Stimulated activated CD4-positive, alpha-beta T cell treated with anti-CD3 and anti-CD28 coated beads, Interleukin-12 subunit alpha, Interleukin-12 subunit beta, amount 100 ng/mL, for 4 hours (primary cell): ENCODE data around the gene TST.

Experiments
- DNase-seq: peaks from one replicate; pipeline ENCODE4 v3.0.0-alpha.2; 2020

TST gene

DNA sequence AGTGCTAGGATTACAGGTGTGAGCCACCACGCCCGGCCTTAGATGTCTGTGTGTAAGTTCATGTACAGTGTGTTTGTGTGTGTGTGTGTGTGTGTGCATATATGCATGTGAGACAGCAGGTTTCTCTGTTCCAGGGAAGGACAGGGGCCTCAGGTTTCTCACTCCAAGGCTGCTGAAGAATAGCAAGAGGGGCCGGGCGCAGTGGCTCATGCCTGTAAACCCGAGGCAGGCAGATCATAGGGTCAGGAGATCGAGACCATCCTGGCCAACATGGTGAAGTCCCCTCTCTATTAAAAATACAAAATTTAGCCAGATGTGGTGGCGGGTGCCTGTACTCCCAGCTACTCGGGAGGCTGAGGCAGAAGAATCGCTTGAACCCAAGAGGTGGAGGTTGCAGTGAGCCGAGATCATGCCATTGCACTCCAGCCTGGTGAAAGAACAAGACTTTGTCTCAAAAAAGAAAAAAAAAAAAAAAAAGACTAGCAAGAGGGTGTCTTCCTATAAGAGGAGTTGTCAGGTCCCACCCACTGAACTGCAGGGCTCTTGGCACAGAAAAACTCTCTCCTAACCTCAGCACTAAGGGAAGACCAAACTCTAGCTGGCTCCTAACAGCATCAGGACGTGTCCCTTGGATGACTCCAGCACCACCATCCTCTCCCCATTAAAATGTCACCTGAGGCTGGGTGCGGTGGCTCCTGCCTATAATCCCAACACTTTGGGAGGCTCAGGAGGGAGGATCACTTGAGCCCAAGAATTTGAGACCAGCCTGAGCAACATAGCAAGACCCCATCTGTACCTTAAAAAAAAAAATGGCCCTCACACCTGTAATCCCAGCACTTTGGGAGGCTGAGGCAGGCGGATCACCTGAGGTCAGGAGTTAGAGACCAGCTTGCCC is 40.0 kb downstream of the TST start:
- no peak for DNase-seq

GRCh38 chr22:36977947-36978660 is 41.1 kb downstream of the TST start:
- DNase-seq = peak; percentile 87

DNA sequence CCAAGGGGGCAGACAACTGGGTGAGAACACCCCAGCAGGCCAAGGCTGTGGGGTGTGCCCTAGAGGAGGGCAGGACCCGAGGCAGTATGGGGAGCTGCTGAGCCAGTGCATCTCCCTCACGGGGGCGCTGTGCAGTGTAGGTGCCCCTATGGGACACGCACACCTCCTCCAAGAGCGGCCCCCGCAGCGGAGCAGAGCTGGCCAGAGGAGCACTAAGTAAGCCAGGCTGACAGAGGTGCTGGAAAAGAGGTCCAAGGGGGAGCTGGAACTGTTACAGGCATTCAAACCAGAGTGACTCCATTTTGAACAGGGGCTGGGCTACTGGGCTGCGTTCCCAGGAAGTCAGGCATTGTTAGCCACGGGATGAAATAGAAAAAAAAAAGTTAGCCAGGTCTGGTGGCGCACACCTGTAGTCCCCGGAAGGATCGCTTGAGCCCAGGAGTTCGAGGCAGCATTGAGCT is 41.8 kb downstream of the TST start:
- DNase-seq = peak; percentile 76

GRCh38 chr22:36976606-36977005 is 42.6 kb downstream of the TST start:
- no peak for DNase-seq

- DNase-seq = no peak
Measured at GRCh38 chr22:36971341-36972125, 47.7 kb downstream of the TST start.

DNA sequence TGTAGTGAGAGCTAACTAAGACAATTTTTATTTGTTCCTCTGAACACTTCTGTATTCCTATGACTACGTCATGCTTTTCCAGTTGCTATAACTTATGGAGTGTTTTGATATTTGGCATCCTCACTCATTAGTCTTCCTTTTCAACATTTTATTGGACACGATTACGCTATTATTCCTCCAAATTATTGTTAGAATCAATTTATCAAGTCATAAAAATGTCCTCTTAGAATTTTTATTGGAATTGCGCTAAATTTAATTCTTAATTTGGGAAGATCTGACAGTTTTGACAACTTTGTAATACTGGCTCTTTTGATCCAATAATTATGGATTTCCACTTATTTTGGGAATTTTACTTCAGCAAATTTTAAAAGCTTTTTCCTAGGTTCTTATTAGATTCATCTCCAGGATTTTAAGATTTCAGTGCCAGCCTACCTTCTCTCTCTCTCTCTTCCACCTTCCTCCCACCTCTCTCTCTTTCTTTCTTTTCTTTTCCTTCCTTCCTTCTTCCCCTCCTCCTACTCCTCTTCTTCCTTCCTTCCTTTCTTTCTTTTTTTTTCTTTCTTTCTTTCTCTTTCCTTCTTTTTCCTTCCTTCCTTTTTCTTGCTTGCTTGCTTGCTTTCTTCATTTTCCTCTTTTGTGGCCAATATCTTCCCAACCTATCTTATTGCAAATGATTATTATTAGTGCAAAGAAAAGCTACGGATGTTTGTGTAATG is 50.8 kb downstream of the TST start:
- no peak for DNase-seq

DNA sequence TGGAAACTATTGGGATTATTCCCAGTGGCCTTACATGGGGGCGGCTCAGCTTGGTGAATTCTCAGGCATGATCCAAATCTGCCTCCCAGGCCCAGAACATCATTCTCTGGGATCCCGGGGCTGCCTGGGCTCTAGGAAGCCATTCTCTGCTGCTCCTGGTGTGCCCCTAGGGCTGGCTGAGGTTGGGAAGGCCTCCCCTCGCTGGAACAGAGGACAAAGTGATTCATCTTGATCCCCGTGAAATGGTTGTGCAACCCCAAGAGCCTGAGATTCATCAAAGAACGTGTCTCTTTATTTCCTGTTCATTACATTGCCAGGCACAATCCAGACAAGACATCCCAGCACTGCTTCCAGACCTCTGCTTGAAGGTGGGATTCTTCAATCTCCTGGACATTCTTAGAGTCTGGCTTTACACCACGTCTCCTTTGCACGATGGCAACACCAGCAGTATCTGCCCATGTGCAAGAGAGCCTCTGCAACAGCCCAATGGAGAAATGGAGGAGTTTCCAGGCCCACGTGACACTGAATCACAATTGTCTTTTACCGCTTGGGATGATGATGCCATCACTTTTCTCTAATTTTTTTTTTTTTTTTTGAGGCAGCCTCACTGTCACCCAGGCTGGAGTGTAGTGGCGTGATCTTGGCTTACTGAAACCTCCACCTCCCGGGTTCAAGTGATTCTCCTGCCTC is 52.3 kb downstream of the TST start:
- no peak for DNase-seq

DNA sequence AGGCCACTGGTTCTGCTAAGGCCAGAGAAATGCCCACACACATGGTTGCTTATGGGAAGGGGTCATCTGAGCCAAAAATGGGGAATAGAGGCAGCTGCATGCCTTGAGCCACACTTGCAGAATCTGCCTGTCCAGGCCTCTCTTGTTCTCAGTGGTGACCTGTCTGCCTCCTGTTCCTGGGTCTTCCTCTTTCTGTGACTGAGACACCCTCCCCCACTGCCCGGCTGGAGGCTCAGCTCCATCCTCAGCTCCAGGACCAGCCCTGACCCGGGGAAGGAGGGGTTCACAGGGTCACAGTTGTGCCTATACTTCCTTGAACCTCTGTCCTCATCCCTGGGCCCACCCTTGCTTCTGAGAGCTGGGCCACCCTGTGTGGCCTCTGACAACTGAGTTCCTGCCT is 53.6 kb downstream of the TST start:
- no peak for DNase-seq

GRCh38 chr22:36964106-36964505 is 55.1 kb downstream of the TST start:
- no peak for DNase-seq

DNA sequence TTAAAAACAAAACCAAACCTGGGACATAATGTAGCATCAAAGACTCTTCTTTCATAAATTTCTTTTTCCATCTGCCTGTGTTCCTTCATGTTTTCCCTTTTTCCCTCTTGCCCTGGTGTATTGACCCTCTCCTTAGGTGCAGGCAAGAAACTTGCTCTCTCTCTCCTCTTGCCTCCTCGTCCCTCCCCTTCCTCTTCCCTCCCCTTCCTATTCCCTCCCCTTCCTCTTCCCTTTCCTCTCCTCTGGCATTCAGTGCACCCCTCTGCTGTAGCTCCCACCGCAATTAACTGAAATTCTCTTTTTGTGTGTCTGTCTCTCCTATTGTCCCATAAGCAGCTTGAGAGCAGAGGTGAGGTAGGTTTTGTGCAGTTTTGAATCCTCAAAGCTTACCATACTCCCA is 55.9 kb downstream of the TST start:
- DNase-seq = no peak

GRCh38 chr22:36961626-36962025 is 57.6 kb downstream of the TST start:
- no peak for DNase-seq
